A549 (cell line): ENCODE data around the gene ENOPH1. TPM values are rescaled to one million over a fixed set of nuclear protein-coding genes. Genes with fewer than 3 reads are reported as not detected.

ENCODE experiments used
- ATAC-seq, 2 experiments: fragments of 200-7000 bp in 1 of 2; fragments of >200 bp in 1 of 2; cut with Nextera tagmentation in 1 of 2; cut with Tn5 transposase in 1 of 2; 3 replicates each; pipeline versions ENCODE4 v1.8.0 to v1.9.1; 2018 to 2020; ENCODE audit warnings: mild to moderate bottlenecking in 1 of 2, moderate library complexity in 1 of 2
- CTCF ChIA-PET: fragments of 300-600 bp; sonication (Branson Sonifier 250); formaldehyde crosslinking; extraction: SDS; loops from one replicate; lab custom pipeline; 2021; ENCODE audit warnings: antibody characterized with exemption, inconsistent platforms; lab: Yijun Ruan, JAX
- POLR2A ChIA-PET: fragments of 350-600 bp; formaldehyde crosslinking; extraction: SDS; loops from one replicate; lab custom pipeline; 2021; ENCODE audit warnings: antibody characterized with exemption, inconsistent platforms; lab: Yijun Ruan, JAX
- DNase-seq, 2 experiments: peaks; one replicate each; pipeline versions ENCODE4 v3.0.0 to v3.0.0-alpha.2; 2011 to 2016; ENCODE audit warnings: low read depth in 1 of 2, low spot score in 1 of 2
- FAIRE-seq: peaks from 2 replicates; lab custom pipeline; 2011; peaks lifted over from hg19 to GRCh38; lab: Jason Lieb, UNC
- H3K27ac ChIP-seq, 2 experiments: fragments of >200 bp; sonication (Bioruptor Twin); formaldehyde crosslinking; 3 replicates each; pipeline ENCODE4 v1.5.1; 2016 to 2017
- H3K4me1 ChIP-seq: fragments of >200 bp; sonication (Bioruptor Twin); formaldehyde crosslinking; 3 replicates; pipeline ENCODE4 v1.6.1; 2016
- H3K4me2 ChIP-seq: fragments of >200 bp; sonication (Bioruptor Twin); formaldehyde crosslinking; 3 replicates; pipeline ENCODE4 v1.6.1; 2016
- H3K4me3 ChIP-seq: fragments of >200 bp; sonication (Bioruptor Twin); formaldehyde crosslinking; 3 replicates; pipeline ENCODE4 v1.5.1; 2016
- H3K9me3 ChIP-seq: fragments of >200 bp; sonication (Bioruptor Twin); formaldehyde crosslinking; 3 replicates; pipeline ENCODE4 v1.6.1; 2016
- BCL3 ChIP-seq: fragments of >200 bp; sonication (Bioruptor Twin); formaldehyde crosslinking; IDR thresholded peaks from 3 replicates; pipeline ENCODE4 v1.6.1; 2016
- CHD2 ChIP-seq: fragments of 150-350 bp; IDR thresholded peaks from 2 replicates; pipeline ENCODE4 v1.6.1; 2014; ENCODE audit warnings: low read length; ENCODE audit not compliant: partially characterized antibody
- CHD4 ChIP-seq: fragments of 200-600 bp; sonication (generic); IDR thresholded peaks from 2 replicates; pipeline ENCODE4 v1.6.1; 2016; ENCODE audit warnings: antibody characterized with exemption, mild to moderate bottlenecking, borderline replicate concordance
- CTCF ChIP-seq: fragments of >200 bp; sonication (Bioruptor Twin); formaldehyde crosslinking; IDR thresholded peaks from 3 replicates; pipeline ENCODE4 v1.5.1; 2016
- EHMT2 ChIP-seq: fragments of 200-600 bp; sonication (generic); IDR thresholded peaks from 2 replicates; pipeline ENCODE4 v1.6.1; 2016; ENCODE audit warnings: antibody characterized with exemption, low read depth, mild to moderate bottlenecking, moderate library complexity
- EP300 ChIP-seq, 2 experiments: fragments of >200 bp; sonication (Bioruptor Twin); formaldehyde crosslinking; IDR thresholded peaks; 2 replicates in 1 of 2; 3 replicates in 1 of 2; pipeline ENCODE4 v1.6.1; 2016 to 2017
- FOSB ChIP-seq: fragments of 250-450 bp; sonication (Bioruptor Pico); IDR thresholded peaks from 2 replicates; pipeline ENCODE4 v1.5.0; 2020; ENCODE audit warnings: mild to moderate bottlenecking, moderate library complexity
- FOSL2 ChIP-seq, 2 experiments: fragments of 450-650 bp in 1 of 2; fragments of >200 bp in 1 of 2; sonication (Bioruptor Twin) in 1 of 2; formaldehyde crosslinking; IDR thresholded peaks; 2 replicates each; pipeline versions ENCODE4 v1.5.0 to v1.6.1; 2016 to 2020; ENCODE audit warnings: mild to moderate bottlenecking in 1 of 2, moderate library complexity in 1 of 2
- GATA3 ChIP-seq: IDR thresholded peaks from 2 replicates; pipeline ENCODE4 v1.6.1; 2012; ENCODE audit warnings: borderline replicate concordance
- HDAC2 ChIP-seq: fragments of 200-600 bp; sonication (generic); IDR thresholded peaks from 2 replicates; pipeline ENCODE4 v1.6.1; 2016
- HMGXB4 ChIP-seq: fragments of 250-450 bp; sonication (Bioruptor Pico); IDR thresholded peaks from 2 replicates; pipeline ENCODE4 v1.5.0; 2021; ENCODE audit warnings: mild to moderate bottlenecking, moderate library complexity, borderline replicate concordance
- HOXA7 ChIP-seq: fragments of 250-450 bp; sonication (Bioruptor Pico); IDR thresholded peaks from 2 replicates; pipeline ENCODE4 v1.5.0; 2020; ENCODE audit warnings: mild to moderate bottlenecking, moderate library complexity
- HOXB13 ChIP-seq: fragments of 250-450 bp; sonication (Bioruptor Pico); IDR thresholded peaks from 2 replicates; pipeline ENCODE4 v1.5.0; 2020; ENCODE audit warnings: low read depth, mild to moderate bottlenecking, moderate library complexity
- HOXB5 ChIP-seq: fragments of 250-450 bp; sonication (Bioruptor Pico); IDR thresholded peaks from 2 replicates; pipeline ENCODE4 v1.5.0; 2020; ENCODE audit warnings: mild to moderate bottlenecking, moderate library complexity
- JUN ChIP-seq, 2 experiments: fragments of >200 bp; sonication (Bioruptor Twin); formaldehyde crosslinking; IDR thresholded peaks; 2 replicates in 1 of 2; 3 replicates in 1 of 2; pipeline ENCODE4 v1.6.1; 2016 to 2017
- JUNB ChIP-seq: fragments of >200 bp; sonication (Bioruptor Twin); formaldehyde crosslinking; IDR thresholded peaks from 2 replicates; pipeline ENCODE4 v1.6.1; 2016
- KDM1A ChIP-seq: fragments of 200-600 bp; sonication (generic); IDR thresholded peaks from 2 replicates; pipeline ENCODE4 v1.6.1; 2016; ENCODE audit warnings: low read depth, mild to moderate bottlenecking
- MYC ChIP-seq: IDR thresholded peaks from 2 replicates; pipeline ENCODE4 v1.6.1; 2012; ENCODE audit warnings: mild to moderate bottlenecking, inconsistent platforms, low read length, improper control_type of control experiment, borderline replicate concordance
- NFE2L2 ChIP-seq: fragments of 150-350 bp; conservative IDR thresholded peaks from 2 replicates; pipeline ENCODE4 v1.6.1; 2014; ENCODE audit warnings: low read length
- NR3C1 ChIP-seq: fragments of >200 bp; sonication (Bioruptor Twin); formaldehyde crosslinking; IDR thresholded peaks from 3 replicates; pipeline ENCODE4 v1.6.1; 2017
- PBX3 ChIP-seq: IDR thresholded peaks from 2 replicates; pipeline ENCODE4 v1.6.1; 2012
- POLR2A ChIP-seq: IDR thresholded peaks from 2 replicates; pipeline ENCODE4 v1.6.1; 2012; ENCODE audit warnings: mild to moderate bottlenecking, low read length
- RARB ChIP-seq: fragments of 250-450 bp; sonication (Bioruptor Pico); IDR thresholded peaks from 2 replicates; pipeline ENCODE4 v1.8.0; 2021; ENCODE audit warnings: mild to moderate bottlenecking, moderate library complexity
- RCOR1 ChIP-seq: fragments of 150-350 bp; IDR thresholded peaks from 2 replicates; pipeline ENCODE4 v1.6.1; 2014; ENCODE audit warnings: antibody characterized with exemption, low read length, low read depth
- RFX5 ChIP-seq: fragments of 450-650 bp; IDR thresholded peaks from 2 replicates; pipeline ENCODE4 v1.7.1; 2014; ENCODE audit warnings: antibody characterized with exemption, mild to moderate bottlenecking, moderate library complexity
- RNF2 ChIP-seq: fragments of 200-600 bp; sonication (generic); IDR thresholded peaks from 2 replicates; pipeline ENCODE4 v1.6.1; 2016; ENCODE audit warnings: low read depth, mild to moderate bottlenecking, antibody characterized with exemption, moderate library complexity, borderline replicate concordance
- SREBF2 ChIP-seq: fragments of 450-650 bp; IDR thresholded peaks from 2 replicates; pipeline ENCODE4 v1.6.1; 2014; ENCODE audit warnings: mild to moderate bottlenecking, moderate library complexity
- TFCP2L1 ChIP-seq: fragments of 250-450 bp; sonication (Bioruptor Pico); IDR thresholded peaks from 2 replicates; pipeline ENCODE4 v1.5.0; 2021; ENCODE audit warnings: mild to moderate bottlenecking
- TP53 ChIP-seq: fragments of 250-450 bp; sonication (Bioruptor Pico); IDR thresholded peaks from 2 replicates; pipeline ENCODE4 v1.5.0; 2021; ENCODE audit warnings: mild to moderate bottlenecking, moderate library complexity
- ZNF302 ChIP-seq: fragments of 250-450 bp; sonication (Bioruptor Pico); IDR thresholded peaks from 2 replicates; pipeline ENCODE4 v1.9.0; 2021; ENCODE audit warnings: inconsistent platforms, mild to moderate bottlenecking, moderate library complexity
- ZSCAN20 ChIP-seq: fragments of 250-450 bp; sonication (Bioruptor Pico); IDR thresholded peaks from 2 replicates; pipeline ENCODE4 v1.8.0; 2022; ENCODE audit warnings: mild to moderate bottlenecking, moderate library complexity
- WGBS: methylation state at CpG from one replicate; pipeline ENCODE4 v1.1.6; 2017; ENCODE audit errors: missing lambda C conversion rate; 5-methylcytosine and 5-hydroxymethylcytosine counted together
- polyA plus RNA-seq, 4 experiments: library from polyadenylated mRNA; depleted of rRNA in 3 of 4; stranded (reverse); fragments of >200 nt; fragmentation: RNase III in 1 of 4; extraction: RNeasy Plus Mini Kit Qiagen cat#74134 plus additional on column Dnase treatment in 1 of 4; gene quantifications; 2 replicates in 3 of 4; 3 replicates in 1 of 4; pipeline ENCODE4 v1.2.3, GENCODE V29; 2011 to 2017

The ENOPH1 gene
- polyA plus RNA-seq, 2 of the 4 experiments (the other 2 are of a cell fraction): 22.3 to 43.5 TPM

GRCh38 chr4:82436780-82437179 is 6.4 kb downstream of the ENOPH1 start:
- H3K4me1 ChIP-seq: peaks cover 12% of the 10 kb centered on the region; the same call in 2 of the 3 replicates
- WGBS: 93% methylated on average over 4 of the region's 4 CpGs
- H3K4me2 ChIP-seq: no peak overlapping the region
- H3K4me3 ChIP-seq: no peak overlapping the region
- FAIRE-seq: no peak
- ChIA-PET CTCF (interaction anchor here (0.6 to 1.3 kb wide), 2 partner anchors 8 to 70 kb away, joined by 3 read pairs; no protein-coding TSS in a partner anchor), POLR2A (no interaction called here)
- H3K9me3 ChIP-seq: no peaks in the 10 kb centered on the region
- DNase-seq: no peak
- no peak for TF ChIP-seq RCOR1
- no peak for TF ChIP-seq GATA3
- H3K27ac ChIP-seq: no peak overlapping the region
- ATAC-seq: no peak

- no peak for FAIRE-seq
- H3K27ac ChIP-seq: no peak overlapping the region
- WGBS: 92% methylated on average over 4 of the region's 4 CpGs
- ChIA-PET POLR2A (no interaction called here), CTCF (interaction anchor here (1.3 kb wide), 1 partner anchor 8 kb away, joined by 3 read pairs; no protein-coding TSS in a partner anchor)
- no peak for DNase-seq
- H3K9me3 ChIP-seq: no peaks in the 10 kb centered on the region
- H3K4me2 ChIP-seq: no peak overlapping the region
- no peak overlapping the region for H3K4me3 ChIP-seq
- no peak for ATAC-seq
- no peak for TF ChIP-seq EP300 (IDR thresholded peaks at IDR 0.05)
- no peak for TF ChIP-seq TP53 (CRISPR knock-in tag)
- no peak for TF ChIP-seq HOXB5
- TF ChIP-seq RARB (CRISPR knock-in tag): no peak
- no peak for TF ChIP-seq FOSB (CRISPR knock-in tag)
- no peak for TF ChIP-seq NFE2L2
- no peak for TF ChIP-seq HDAC2
- no peak for TF ChIP-seq NR3C1
- TF ChIP-seq CTCF: no peak
- TF ChIP-seq HOXB13 (CRISPR knock-in tag): no peak
- TF ChIP-seq HOXA7: no peak
- no peak for TF ChIP-seq JUNB
- no peak for TF ChIP-seq CHD4
- no peak for TF ChIP-seq SREBF2
- TF ChIP-seq POLR2A: no peak
- TF ChIP-seq ZSCAN20 (CRISPR knock-in tag): no peak
- TF ChIP-seq, all 56 proteins: peak for 0
- H3K4me1 ChIP-seq: peaks cover 6% of the 10 kb centered on the region; the same call in 1 of the 3 replicates
These were observed 7.1 kb downstream of the ENOPH1 start for GRCh38 chr4:82437285-82438005.

- WGBS: 100% methylated on average over 2 of the region's 2 CpGs
- no peak for DNase-seq
- Histone ChIP-seq H3K4me1 (no peaks in the 10 kb centered on the region), H3K4me3 (no peak overlapping the region), H3K9me3 (no peaks in the 10 kb centered on the region), H3K27ac (no peak overlapping the region), H3K4me2 (no peak overlapping the region)
- ChIA-PET CTCF (no interaction called here), POLR2A (interaction anchor here (1.6 kb wide), 1 partner anchor 9 kb away, joined by 7 read pairs; the partner anchor contains the start of gene HNRNPDL)
- no peak for FAIRE-seq
- no peak for ATAC-seq
- no peak for TF ChIP-seq BCL3
- TF ChIP-seq RFX5: no peak
- TF ChIP-seq ZNF302: no peak
- no peak for TF ChIP-seq RARB (CRISPR knock-in tag)
- TF ChIP-seq HMGXB4 (CRISPR knock-in tag): no peak
- TF ChIP-seq JUNB: no peak
- no peak for TF ChIP-seq RNF2
- no peak for TF ChIP-seq JUN (IDR thresholded peaks at IDR 0.05)
- no peak for TF ChIP-seq TFCP2L1
- TF ChIP-seq RCOR1: no peak
- no peak for TF ChIP-seq HDAC2
- TF ChIP-seq KDM1A: no peak
- no peak for TF ChIP-seq MYC
- TF ChIP-seq CHD2: no peak
- TF ChIP-seq PBX3: no peak
- TF ChIP-seq FOSL2 (IDR thresholded peaks at IDR 0.05): no peak
- TF ChIP-seq FOSL2 (CRISPR knock-in tag; IDR thresholded peaks at IDR 0.05): no peak
- TF ChIP-seq EHMT2: no peak
These were observed 8.7 kb downstream of the ENOPH1 start for GRCh38 chr4:82439088-82439487.
